Keratinocyte (primary cell): ENCODE data around the gene PGGT1B.

Source experiments
- EZH2 ChIP-seq: IDR thresholded peaks from one replicate; pipeline ENCODE4 v1.6.1; 2012; ENCODE audit warnings: inconsistent platforms, mild to moderate bottlenecking, low read length, moderate library complexity
- TF ChIP-seq, protein P1 (sequence below), 3 experiments: IDR thresholded peaks in 1 of 3; conservative IDR thresholded peaks in 1 of 3; optimal IDR thresholded peaks in 1 of 3; 2 replicates in 2 of 3; 3 replicates in 1 of 3; pipeline versions ENCODE3 to v1.5.1; 2011; ENCODE audit warnings: low read length in 3 of 3, mild to moderate bottlenecking in 3 of 3, moderate library complexity in 2 of 3, control low read depth in 1 of 3, inconsistent platforms in 1 of 3; ENCODE audit not compliant: insufficient read depth in 2 of 3; ENCODE audit errors: extremely low read depth in 1 of 3

DNA sequence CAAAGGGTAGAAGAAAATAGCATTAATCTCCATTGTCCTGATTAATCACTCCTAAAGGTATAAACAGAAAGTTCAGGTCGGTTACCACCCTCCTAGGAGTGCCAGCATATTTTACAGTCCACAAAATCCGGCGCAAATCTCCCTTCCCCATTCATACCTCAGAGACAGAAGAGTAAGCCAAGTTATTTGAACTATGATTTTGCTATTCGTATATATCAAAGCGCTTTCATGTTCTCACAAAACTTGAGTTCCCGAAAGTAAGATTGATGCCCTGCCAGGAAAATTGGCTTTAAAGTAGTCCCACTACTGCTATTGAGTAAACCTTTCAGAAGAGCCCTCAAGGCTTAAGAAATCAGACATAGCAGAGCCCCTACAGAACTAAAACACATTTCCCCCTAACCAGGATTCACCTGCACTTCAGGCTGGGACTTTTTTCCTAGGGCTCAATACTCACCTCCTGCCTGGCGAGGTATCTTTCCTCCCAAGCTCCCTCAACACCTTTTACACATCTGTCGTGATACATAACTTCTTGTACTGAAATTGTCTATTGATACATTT lies 71.1 kb downstream of the PGGT1B start:
- TF ChIP-seq, protein P1, sequence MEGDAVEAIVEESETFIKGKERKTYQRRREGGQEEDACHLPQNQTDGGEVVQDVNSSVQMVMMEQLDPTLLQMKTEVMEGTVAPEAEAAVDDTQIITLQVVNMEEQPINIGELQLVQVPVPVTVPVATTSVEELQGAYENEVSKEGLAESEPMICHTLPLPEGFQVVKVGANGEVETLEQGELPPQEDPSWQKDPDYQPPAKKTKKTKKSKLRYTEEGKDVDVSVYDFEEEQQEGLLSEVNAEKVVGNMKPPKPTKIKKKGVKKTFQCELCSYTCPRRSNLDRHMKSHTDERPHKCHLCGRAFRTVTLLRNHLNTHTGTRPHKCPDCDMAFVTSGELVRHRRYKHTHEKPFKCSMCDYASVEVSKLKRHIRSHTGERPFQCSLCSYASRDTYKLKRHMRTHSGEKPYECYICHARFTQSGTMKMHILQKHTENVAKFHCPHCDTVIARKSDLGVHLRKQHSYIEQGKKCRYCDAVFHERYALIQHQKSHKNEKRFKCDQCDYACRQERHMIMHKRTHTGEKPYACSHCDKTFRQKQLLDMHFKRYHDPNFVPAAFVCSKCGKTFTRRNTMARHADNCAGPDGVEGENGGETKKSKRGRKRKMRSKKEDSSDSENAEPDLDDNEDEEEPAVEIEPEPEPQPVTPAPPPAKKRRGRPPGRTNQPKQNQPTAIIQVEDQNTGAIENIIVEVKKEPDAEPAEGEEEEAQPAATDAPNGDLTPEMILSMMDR (optimal IDR thresholded peaks at IDR 0.05 in 1 of 3, IDR thresholded peaks at IDR 0.05 in 1 of 3, conservative IDR thresholded peaks at IDR 0.05 in 1 of 3; ENCODE audit: extremely low read depth in 1 of 3, insufficient read depth in 2 of 3, low read length in 3 of 3), result no peak
- TF ChIP-seq EZH2, result no peak
